ENCODE data around the gene PLOD1. TPM values are rescaled to one million over a fixed set of nuclear protein-coding genes. Genes with fewer than 3 reads are reported as not detected.

Gene PLOD1
- total and polyA plus RNA-seq, 2 of the 13 experiments (the other 11 are each of a cell fraction or from before 2014, with no cell fraction given), result 70.1 to 318 TPM

- Histone ChIP-seq H3K79me2 (ENCODE audit: insufficient read depth, low read length) (peaks cover 57% of the 10 kb centered on the region), H4K20me1 (ENCODE audit: insufficient read depth, low read length) (no peaks in the 10 kb centered on the region; the same call in 1 of the 2 replicates), H3K9me3 (ENCODE audit: low read length) (no peaks in the 10 kb centered on the region), H3K4me2 (ENCODE audit: low read depth, low read length) (peak overlapping the region; percentile 93), H3K27ac (ENCODE audit: extremely low read length, insufficient read depth, low read length) (no peak overlapping the region), H3K9ac (ENCODE audit: insufficient read depth, low read depth, low read length) (peak overlapping the region; percentile 93; the same call in 1 of the 2 replicates), H3K4me1 (ENCODE audit: insufficient read depth, low read length) (peaks cover 71% of the 10 kb centered on the region), H2AFZ (ENCODE audit: low read length) (no peak overlapping the region), H3K4me3 (replicated peaks in 1 of 3; ENCODE audit: insufficient read depth in 1 of 3, low read depth in 2 of 3, low read length in 3 of 3) (peak overlapping the region in 1 of 3 experiments; percentile 30; a peak in 2 of 6 replicates), H3K27me3 (ENCODE audit: control insufficient read depth in 1 of 2, insufficient read depth in 2 of 2, low read length in 2 of 2) (peaks cover 0 to 3% of the 10 kb centered on the region in 2 experiments; a peak in 1 of 5 replicates), H3K36me3 (replicated peaks in 1 of 2; ENCODE audit: control insufficient read depth in 1 of 2, insufficient read depth in 2 of 2, low read length in 2 of 2) (peaks cover 17 to 29% of the 10 kb centered on the region in 2 experiments; a peak in 4 of 5 replicates)
- 70% methylated on average over 3 of the region's 3 CpGs for WGBS (ENCODE audit: low lambda C conversion rate)
- peak; percentile 24 for DNase-seq (ENCODE audit: low spot score)
- no peak for TF ChIP-seq ZNF136 (CRISPR knock-in tag; IDR thresholded peaks at IDR 0.05; ENCODE audit: low read depth)
- TF ChIP-seq CTCF (CRISPR knock-in tag; IDR thresholded peaks at IDR 0.05), result 0 out of 2 replicates have a peak, but pooled peaks have one; percentile 7
- TF ChIP-seq DNMT3B (CRISPR knock-in tag; conservative IDR thresholded peaks at IDR 0.05), result no peak
- TF ChIP-seq STAG1 (CRISPR knock-in tag; IDR thresholded peaks at IDR 0.05), result peak; percentile 25; the same call in 1 of the 2 replicates
- in situ Hi-C loops (cut with HindIII; ENCODE audit: extremely low pct_ligation_motif_present, low pct_unique_long_range_greater_than_20kb) (no loop called here), intact Hi-C loops (cut with micrococcal nuclease; ENCODE audit: unreplicated experiment) (no loop called here)
- ChIA-PET CTCF (ENCODE audit: low intra/inter-chr PET ratio, low total read pairs) (no interaction called here), POLR2A (interaction anchor here (1.0 to 3.8 kb wide), 4 partner anchors 9 to 73 kb away, joined by 3 to 107 read pairs (median 20); partner anchors contain the start of gene MIIP)
- BruUV-seq (replicated peaks), result no TSS peak
- no peak for ATAC-seq
- FAIRE-seq, result peak; percentile 67
Measured at GRCh38 chr1:11982010-11982392, 47.5 kb downstream of the PLOD1 start.

GRCh38 chr1:11984121-11984520 lies 49.6 kb downstream of the PLOD1 start:
- ChIA-PET CTCF (ENCODE audit: low intra/inter-chr PET ratio, low total read pairs) (no interaction called here), POLR2A (interaction anchor here (1.0 to 2.4 kb wide), 3 partner anchors 35 to 247 kb away, joined by 4 to 8 read pairs (median 4); partner anchors contain the start of gene MIIP)
- 77% methylated on average over 5 of the region's 5 CpGs for WGBS (ENCODE audit: low lambda C conversion rate)
- in situ Hi-C loops (cut with HindIII; ENCODE audit: extremely low pct_ligation_motif_present, low pct_unique_long_range_greater_than_20kb) (no loop called here), intact Hi-C loops (cut with micrococcal nuclease; ENCODE audit: unreplicated experiment) (no loop called here)
- peaks cover 21 to 37% of the 10 kb centered on the region in 2 experiments; a peak in 4 of 5 replicates for H3K36me3 ChIP-seq (replicated peaks in 1 of 2; ENCODE audit: control insufficient read depth in 1 of 2, insufficient read depth in 2 of 2, low read length in 2 of 2)
- ATAC-seq, result no peak
- peak overlapping the region; percentile 55 for H3K27ac ChIP-seq (ENCODE audit: extremely low read length, insufficient read depth, low read length)
- H4K20me1 ChIP-seq (ENCODE audit: insufficient read depth, low read length), result no peaks in the 10 kb centered on the region; the same call in 1 of the 2 replicates
- peaks cover 67% of the 10 kb centered on the region for H3K4me1 ChIP-seq (ENCODE audit: insufficient read depth, low read length)
- peak; percentile 30 for FAIRE-seq
- no TSS peak for BruUV-seq (replicated peaks)
- H3K4me2 ChIP-seq (ENCODE audit: low read depth, low read length), result peak overlapping the region; percentile 54
- peak overlapping the region in 1 of 3 experiments; percentile 8; a peak in 1 of 6 replicates for H3K4me3 ChIP-seq (replicated peaks in 1 of 3; ENCODE audit: insufficient read depth in 1 of 3, low read depth in 2 of 3, low read length in 3 of 3)
- H3K27me3 ChIP-seq (ENCODE audit: control insufficient read depth in 1 of 2, insufficient read depth in 2 of 2, low read length in 2 of 2), result peaks cover 0 to 3% of the 10 kb centered on the region in 2 experiments; a peak in 1 of 5 replicates
- no peak for DNase-seq (ENCODE audit: low spot score)
- peak overlapping the region; percentile 41; the same call in 1 of the 2 replicates for H3K9ac ChIP-seq (ENCODE audit: insufficient read depth, low read depth, low read length)
- H3K79me2 ChIP-seq (ENCODE audit: insufficient read depth, low read length), result peaks cover 61% of the 10 kb centered on the region
- no peaks in the 10 kb centered on the region for H3K9me3 ChIP-seq (ENCODE audit: low read length)
- no peak overlapping the region for H2AFZ ChIP-seq (ENCODE audit: low read length)
- TF ChIP-seq HNF4A (CRISPR knock-in tag; IDR thresholded peaks at IDR 0.05) (0 out of 2 replicates have a peak, but pooled peaks have one; percentile 2), ZMAT5 (CRISPR knock-in tag; IDR thresholded peaks at IDR 0.05; ENCODE audit: borderline replicate concordance, low read depth) (no peak), TMF1 (CRISPR knock-in tag; IDR thresholded peaks at IDR 0.05; ENCODE audit: low read depth) (no peak), ZBTB38 (CRISPR knock-in tag; IDR thresholded peaks at IDR 0.05) (peak; percentile 83), MXD3 (CRISPR knock-in tag; IDR thresholded peaks at IDR 0.05) (no peak)
